Prostate gland (tissue), 2 donors: ENCODE measurements around the gene PDS5A.
"Not testable (repeated sequence)": the region's sequence is repeated elsewhere in the genome, so short reads cannot be mapped to it uniquely, and the experiment has no call there.

Source experiments
- CTCF ChIP-seq, 4 experiments: fragments of 200-600 bp in 2 of 4; fragments of 450-650 bp in 2 of 4; sonication (generic) in 2 of 4; IDR thresholded peaks; 1 replicate in 3 of 4; 2 replicates in 1 of 4; pipeline ENCODE4 v1.5.1; 2016 to 2019; ENCODE audit warnings: antibody characterized with exemption in 4 of 4, mild to moderate bottlenecking in 2 of 4, moderate library complexity in 2 of 4
- POLR2A ChIP-seq: fragments of 450-650 bp; IDR thresholded peaks from one replicate; pipeline ENCODE4 v1.6.1; 2016; ENCODE audit warnings: antibody characterized with exemption, mild to moderate bottlenecking
- POLR2AphosphoS5 ChIP-seq: sonication (generic); formaldehyde crosslinking; IDR thresholded peaks from one replicate; pipeline ENCODE4 v1.6.1; 2017; ENCODE audit warnings: antibody characterized with exemption

DNA sequence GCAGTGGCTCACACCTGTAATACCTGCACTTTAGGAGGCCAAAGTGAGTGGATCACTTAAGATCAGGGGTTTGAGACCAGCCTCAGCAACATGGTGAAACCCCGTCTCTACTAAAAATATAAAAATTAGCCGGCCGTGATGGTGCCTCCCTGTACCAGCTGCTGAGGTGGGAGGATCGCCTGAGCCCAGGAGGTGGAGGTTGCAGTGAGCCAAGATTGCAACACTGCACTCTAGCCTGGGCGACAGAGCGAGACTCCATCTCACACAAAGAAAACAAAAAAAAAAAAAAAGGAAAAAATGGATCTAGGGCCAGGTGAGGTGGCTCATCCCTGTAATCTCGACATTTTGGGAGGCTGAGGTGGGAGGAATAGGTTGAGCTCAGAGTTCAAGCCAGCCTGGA is 46.3 kb upstream of the PDS5A start:
- not testable (repeated sequence) for TF ChIP-seq CTCF (IDR thresholded peaks at IDR 0.05); POLR2A; POLR2AphosphoS5
